MM.1S (cell line): ENCODE results near the gene ST7.

ENCODE experiments used
- DNase-seq: peaks from one replicate; pipeline ENCODE4 v3.0.0-alpha.2; 2015
- H2AFZ ChIP-seq: fragments of 300-600 bp; sonication (generic); 2 replicates; pipeline ENCODE4 v1.6.0; 2016; ENCODE audit warnings: antibody characterized with exemption, low read length
- H3F3A ChIP-seq: fragments of 300-600 bp; sonication (generic); 2 replicates; pipeline ENCODE4 v1.6.1; 2016; ENCODE audit warnings: mild to moderate bottlenecking, antibody characterized with exemption, low read length, moderate library complexity, mixed read lengths; ENCODE audit not compliant: insufficient read depth
- H3K27ac ChIP-seq: fragments of 300-600 bp; sonication (generic); 2 replicates; pipeline ENCODE4 v1.5.1; 2016; ENCODE audit warnings: mild to moderate bottlenecking, low read length
- H3K27me3 ChIP-seq: fragments of 300-600 bp; sonication (generic); replicated peaks from 2 replicates; pipeline ENCODE4 v1.6.0; 2016; ENCODE audit warnings: low read length; ENCODE audit not compliant: insufficient read depth
- H3K36me3 ChIP-seq: fragments of 300-600 bp; sonication (generic); replicated peaks from 2 replicates; pipeline ENCODE4 v1.6.1; 2016; ENCODE audit warnings: mild to moderate bottlenecking, low read length, mixed read lengths; ENCODE audit not compliant: insufficient read depth
- H3K4me1 ChIP-seq: fragments of 300-600 bp; sonication (generic); 2 replicates; pipeline ENCODE4 v1.6.1; 2016; ENCODE audit warnings: low read length, mixed read lengths
- H3K4me2 ChIP-seq: fragments of 300-600 bp; sonication (generic); 2 replicates; pipeline ENCODE4 v1.6.0; 2016; ENCODE audit warnings: low read depth, low read length
- H3K4me3 ChIP-seq: fragments of 300-600 bp; sonication (generic); 2 replicates; pipeline ENCODE4 v1.5.1; 2016; ENCODE audit warnings: low read length, mixed read lengths
- H3K79me2 ChIP-seq: fragments of 300-600 bp; sonication (generic); 2 replicates; pipeline ENCODE4 v1.6.1; 2016; ENCODE audit warnings: mixed run types, low read length, mixed read lengths
- H3K9ac ChIP-seq: fragments of 300-600 bp; sonication (generic); 2 replicates; pipeline ENCODE4 v1.6.1; 2016; ENCODE audit warnings: low read length, mixed read lengths
- H3K9me2 ChIP-seq: fragments of 300-600 bp; sonication (generic); replicated peaks from 2 replicates; pipeline ENCODE4 v1.6.1; 2016; ENCODE audit warnings: mild to moderate bottlenecking, low read length, mixed read lengths; ENCODE audit not compliant: insufficient read depth
- H3K9me3 ChIP-seq: fragments of 300-600 bp; sonication (generic); replicated peaks from 2 replicates; pipeline ENCODE4 v1.6.1; 2016; ENCODE audit warnings: mild to moderate bottlenecking, low read length, mixed read lengths; ENCODE audit not compliant: insufficient read depth
- H4K20me1 ChIP-seq: fragments of 300-600 bp; sonication (generic); 2 replicates; pipeline ENCODE4 v1.6.1; 2016; ENCODE audit warnings: mild to moderate bottlenecking, low read length, moderate library complexity, mixed read lengths; ENCODE audit not compliant: insufficient read depth
- CTCF ChIP-seq: fragments of 300-600 bp; sonication (generic); IDR thresholded peaks from 2 replicates; pipeline ENCODE4 v1.5.1; 2016; ENCODE audit warnings: antibody characterized with exemption, low read length, mixed read lengths
- EZH2 ChIP-seq: fragments of 300-600 bp; sonication (generic); optimal IDR thresholded peaks from 2 replicates; pipeline ENCODE3; 2017; ENCODE audit warnings: low read depth, mild to moderate bottlenecking, antibody characterized with exemption, low read length, mixed read lengths
- EZH2phosphoT487 ChIP-seq: fragments of 300-600 bp; sonication (generic); IDR thresholded peaks from 2 replicates; pipeline ENCODE4 v1.6.1; 2018; ENCODE audit warnings: antibody characterized with exemption, low read length

The ST7 gene

GRCh38 chr7:117134889-117135552, 181.7 kb downstream of the ST7 start:
- Histone ChIP-seq H3F3A (no peaks in the 10 kb centered on the region), H3K9ac (no peak overlapping the region), H3K27me3 (no peaks in the 10 kb centered on the region), H3K79me2 (no peaks in the 10 kb centered on the region), H3K4me2 (no peak overlapping the region), H3K27ac (no peak overlapping the region), H3K4me3 (no peak overlapping the region), H4K20me1 (no peaks in the 10 kb centered on the region), H3K9me2 (no peaks in the 10 kb centered on the region), H2AFZ (no peak overlapping the region), H3K9me3 (no peaks in the 10 kb centered on the region), H3K36me3 (no peaks in the 10 kb centered on the region), H3K4me1 (no peaks in the 10 kb centered on the region; the same call in 1 of the 2 replicates)
- no peak for TF ChIP-seq CTCF
- TF ChIP-seq EZH2phosphoT487: no peak
- no peak for TF ChIP-seq EZH2
- no peak for DNase-seq

GRCh38 chr7:117135553-117135891, 182.2 kb downstream of the ST7 start:
- Histone ChIP-seq H3F3A (no peaks in the 10 kb centered on the region), H4K20me1 (no peaks in the 10 kb centered on the region), H3K4me2 (no peak overlapping the region), H3K4me3 (no peak overlapping the region), H3K27me3 (no peaks in the 10 kb centered on the region), H3K9me2 (no peaks in the 10 kb centered on the region), H3K79me2 (no peaks in the 10 kb centered on the region), H3K4me1 (no peaks in the 10 kb centered on the region; the same call in 1 of the 2 replicates), H3K9ac (no peak overlapping the region), H3K27ac (no peak overlapping the region), H2AFZ (no peak overlapping the region), H3K9me3 (no peaks in the 10 kb centered on the region), H3K36me3 (no peaks in the 10 kb centered on the region)
- TF ChIP-seq EZH2phosphoT487 (no peak), CTCF (no peak), EZH2 (no peak)
- no peak for DNase-seq

- TF ChIP-seq CTCF (no peak), EZH2 (no peak), EZH2phosphoT487 (no peak)
Measured at GRCh38 chr7:117137868-117138267, 184.6 kb downstream of the ST7 start.

More at GRCh38 chr7:117137868-117138267, 184.6 kb downstream of the ST7 start:
- Histone ChIP-seq H3K4me1 (no peaks in the 10 kb centered on the region; the same call in 1 of the 2 replicates), H3F3A (no peaks in the 10 kb centered on the region), H3K4me3 (no peak overlapping the region), H3K4me2 (no peak overlapping the region), H3K36me3 (no peaks in the 10 kb centered on the region), H3K79me2 (no peaks in the 10 kb centered on the region), H3K9me3 (no peaks in the 10 kb centered on the region), H4K20me1 (no peaks in the 10 kb centered on the region), H3K9me2 (no peaks in the 10 kb centered on the region), H3K27me3 (no peaks in the 10 kb centered on the region), H2AFZ (no peak overlapping the region), H3K9ac (no peak overlapping the region), H3K27ac (no peak overlapping the region)
- no peak for DNase-seq
